ENCODE measurements around the gene SHOC2.

- TF ChIP-seq, protein P1, sequence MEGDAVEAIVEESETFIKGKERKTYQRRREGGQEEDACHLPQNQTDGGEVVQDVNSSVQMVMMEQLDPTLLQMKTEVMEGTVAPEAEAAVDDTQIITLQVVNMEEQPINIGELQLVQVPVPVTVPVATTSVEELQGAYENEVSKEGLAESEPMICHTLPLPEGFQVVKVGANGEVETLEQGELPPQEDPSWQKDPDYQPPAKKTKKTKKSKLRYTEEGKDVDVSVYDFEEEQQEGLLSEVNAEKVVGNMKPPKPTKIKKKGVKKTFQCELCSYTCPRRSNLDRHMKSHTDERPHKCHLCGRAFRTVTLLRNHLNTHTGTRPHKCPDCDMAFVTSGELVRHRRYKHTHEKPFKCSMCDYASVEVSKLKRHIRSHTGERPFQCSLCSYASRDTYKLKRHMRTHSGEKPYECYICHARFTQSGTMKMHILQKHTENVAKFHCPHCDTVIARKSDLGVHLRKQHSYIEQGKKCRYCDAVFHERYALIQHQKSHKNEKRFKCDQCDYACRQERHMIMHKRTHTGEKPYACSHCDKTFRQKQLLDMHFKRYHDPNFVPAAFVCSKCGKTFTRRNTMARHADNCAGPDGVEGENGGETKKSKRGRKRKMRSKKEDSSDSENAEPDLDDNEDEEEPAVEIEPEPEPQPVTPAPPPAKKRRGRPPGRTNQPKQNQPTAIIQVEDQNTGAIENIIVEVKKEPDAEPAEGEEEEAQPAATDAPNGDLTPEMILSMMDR (conservative IDR thresholded peaks at IDR 0.05 in 1 of 2, IDR thresholded peaks at IDR 0.05 in 1 of 2; ENCODE audit: extremely low read depth in 1 of 2, insufficient read depth in 1 of 2, low read depth in 1 of 2, low read length in 2 of 2) = no peak
- no peak for TF ChIP-seq EZH2 (IDR thresholded peaks at IDR 0.05; ENCODE audit: borderline replicate concordance, low read length)
These were observed 37.5 kb upstream of the SHOC2 start for GRCh38 chr10:110881905-110882304.
